Measurements from ENCODE around the gene LCOR. TPM values are rescaled to one million over a fixed set of nuclear protein-coding genes. Genes with fewer than 3 reads are reported as not detected.
"Not testable (repeated sequence)": the region's sequence is repeated elsewhere in the genome, so short reads cannot be mapped to it uniquely, and the experiment has no call there.

LCOR gene
- total RNA-seq, 4 donors from 2014 or later: 61.9 to 133 (median 81.2) TPM

DNA sequence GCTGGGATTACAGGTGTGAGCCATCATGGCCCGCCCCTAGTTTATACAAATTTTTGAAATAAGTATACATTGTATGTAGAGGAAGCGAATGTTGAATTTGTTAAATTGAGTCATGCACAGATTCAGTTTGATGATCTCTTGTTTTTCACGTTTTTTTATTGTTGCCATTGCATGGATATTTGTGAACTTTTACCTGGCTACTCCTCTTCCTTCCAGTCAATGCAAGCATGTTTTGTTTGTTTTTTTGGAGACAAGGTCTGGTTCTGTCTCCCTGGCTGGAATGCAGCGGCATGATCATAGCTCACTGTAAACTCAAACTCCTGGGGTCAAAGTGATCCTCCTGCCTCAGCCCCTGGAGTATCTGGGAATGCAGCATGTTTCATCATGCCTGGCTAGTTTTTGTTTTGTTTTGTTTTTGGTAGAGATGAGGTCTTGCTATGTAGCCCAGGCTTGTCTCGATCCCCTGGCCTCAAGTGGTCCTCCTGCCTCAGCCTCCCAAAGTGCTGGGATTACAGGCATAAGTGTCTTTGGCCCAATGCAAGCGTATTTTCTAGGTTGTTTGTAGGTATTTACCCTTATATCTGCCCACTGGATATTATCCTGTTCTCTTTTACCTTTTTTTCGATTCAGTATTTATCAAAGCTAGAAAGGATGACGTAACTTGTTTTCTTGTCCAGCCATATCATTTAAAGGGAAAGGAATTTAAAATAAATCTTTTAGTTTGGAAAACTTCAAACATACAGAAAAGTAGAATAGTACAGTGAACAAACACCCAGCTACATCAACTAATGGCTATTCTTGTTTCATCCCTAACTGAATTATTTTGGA is 11.0 kb downstream of the LCOR start:
- no peak overlapping the region for H3K4me3 ChIP-seq
- H3K4me1 ChIP-seq: peaks cover 0 to 16% (median 2%) of the 10 kb centered on the region in 4 donors
- no peak for TF ChIP-seq POLR2A (IDR thresholded peaks at IDR 0.05)
- TF ChIP-seq, protein P1, sequence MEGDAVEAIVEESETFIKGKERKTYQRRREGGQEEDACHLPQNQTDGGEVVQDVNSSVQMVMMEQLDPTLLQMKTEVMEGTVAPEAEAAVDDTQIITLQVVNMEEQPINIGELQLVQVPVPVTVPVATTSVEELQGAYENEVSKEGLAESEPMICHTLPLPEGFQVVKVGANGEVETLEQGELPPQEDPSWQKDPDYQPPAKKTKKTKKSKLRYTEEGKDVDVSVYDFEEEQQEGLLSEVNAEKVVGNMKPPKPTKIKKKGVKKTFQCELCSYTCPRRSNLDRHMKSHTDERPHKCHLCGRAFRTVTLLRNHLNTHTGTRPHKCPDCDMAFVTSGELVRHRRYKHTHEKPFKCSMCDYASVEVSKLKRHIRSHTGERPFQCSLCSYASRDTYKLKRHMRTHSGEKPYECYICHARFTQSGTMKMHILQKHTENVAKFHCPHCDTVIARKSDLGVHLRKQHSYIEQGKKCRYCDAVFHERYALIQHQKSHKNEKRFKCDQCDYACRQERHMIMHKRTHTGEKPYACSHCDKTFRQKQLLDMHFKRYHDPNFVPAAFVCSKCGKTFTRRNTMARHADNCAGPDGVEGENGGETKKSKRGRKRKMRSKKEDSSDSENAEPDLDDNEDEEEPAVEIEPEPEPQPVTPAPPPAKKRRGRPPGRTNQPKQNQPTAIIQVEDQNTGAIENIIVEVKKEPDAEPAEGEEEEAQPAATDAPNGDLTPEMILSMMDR (IDR thresholded peaks at IDR 0.05): no peak
- H3K27ac ChIP-seq: no peak overlapping the region
- H3K27me3 ChIP-seq: no peaks in the 10 kb centered on the region
- H3K9me3 ChIP-seq: no peaks in the 10 kb centered on the region
- DNase-seq: no peak
- H3K36me3 ChIP-seq: no peaks in the 10 kb centered on the region

DNA sequence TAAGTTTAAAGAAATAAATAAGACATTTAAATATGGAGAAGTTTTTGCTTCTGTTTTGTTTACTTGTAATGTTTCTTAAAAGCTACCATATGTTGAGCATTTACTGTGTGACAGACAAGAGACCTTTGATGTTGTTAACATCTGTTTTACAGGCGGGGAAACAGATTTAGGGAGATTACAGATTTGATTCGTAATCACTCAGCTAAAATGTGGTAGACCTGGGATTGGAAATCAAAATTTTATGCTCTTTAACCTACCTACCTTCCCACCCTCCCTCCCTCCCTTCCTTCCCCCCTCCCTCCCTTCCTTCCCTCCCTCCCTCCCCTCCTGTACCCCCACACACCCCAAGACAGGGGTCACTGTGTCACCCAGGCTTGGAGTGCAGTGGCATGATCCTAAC is 11.7 kb downstream of the LCOR start:
- Histone ChIP-seq H3K9me3 (no peaks in the 10 kb centered on the region), H3K27ac (no peak overlapping the region), H3K4me1 (peaks cover 0 to 16% (median 0%) of the 10 kb centered on the region in 4 donors), H3K36me3 (no peaks in the 10 kb centered on the region), H3K27me3 (no peaks in the 10 kb centered on the region), H3K4me3 (no peak overlapping the region)
- TF ChIP-seq, protein P1 (IDR thresholded peaks at IDR 0.05): no peak
- no peak for TF ChIP-seq POLR2A (IDR thresholded peaks at IDR 0.05)
- no peak for DNase-seq

DNA sequence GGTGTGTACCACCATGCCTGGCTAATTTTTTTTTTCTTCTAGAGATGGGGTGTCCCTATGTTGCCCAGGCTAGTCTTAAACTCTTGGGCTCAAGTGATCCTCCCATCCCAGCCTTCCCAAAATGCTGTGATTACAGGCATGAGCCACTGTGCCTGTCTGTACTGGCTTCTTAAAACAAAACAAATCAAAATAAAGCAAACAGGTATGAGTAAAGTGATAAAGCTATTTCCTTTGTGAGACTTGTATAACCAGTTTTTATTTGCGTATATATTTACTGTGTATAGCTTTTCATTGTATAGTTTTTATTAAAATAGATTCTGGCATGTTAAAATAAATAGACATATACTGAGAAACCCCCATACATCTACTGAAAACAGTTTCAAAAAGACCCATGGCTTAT is 14.3 kb downstream of the LCOR start:
- H3K4me1 ChIP-seq: peaks cover 0 to under 1% (median 0%) of the 10 kb centered on the region in 4 donors

DNA sequence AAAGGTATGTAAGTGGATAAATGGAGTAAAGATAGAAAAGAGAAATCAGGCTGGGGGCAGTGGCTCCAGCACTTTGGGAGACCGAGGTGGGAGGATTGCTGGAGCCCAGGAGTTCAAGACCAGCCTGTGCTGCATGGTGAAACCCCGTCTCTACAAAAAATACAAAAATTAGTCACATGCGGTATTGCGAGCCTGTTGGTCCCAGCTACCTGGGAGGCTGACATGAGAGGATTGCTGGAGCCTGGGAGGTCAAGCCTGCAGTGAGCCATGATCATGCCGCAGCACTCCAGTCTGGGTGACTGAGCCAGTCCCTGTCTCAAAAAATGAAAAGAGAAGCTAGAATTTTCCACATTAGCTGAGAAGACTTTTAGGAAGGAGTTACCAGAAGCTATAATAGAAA is 14.8 kb downstream of the LCOR start:
- DNase-seq: no peak
- TF ChIP-seq, protein P1 (IDR thresholded peaks at IDR 0.05): no peak
- no peak for TF ChIP-seq POLR2A (IDR thresholded peaks at IDR 0.05)
- H3K9me3 ChIP-seq: no peaks in the 10 kb centered on the region
- no peak overlapping the region for H3K4me3 ChIP-seq
- no peaks in the 10 kb centered on the region for H3K4me1 ChIP-seq
- H3K27me3 ChIP-seq: no peaks in the 10 kb centered on the region
- no peak overlapping the region for H3K27ac ChIP-seq
- H3K36me3 ChIP-seq: peaks cover 0 to 3% (median 0%) of the 10 kb centered on the region in 3 donors

More for the DNA sequence above, 14.3 kb downstream of the LCOR start:
- Histone ChIP-seq H3K27ac (no peak overlapping the region), H3K27me3 (no peaks in the 10 kb centered on the region), H3K9me3 (no peaks in the 10 kb centered on the region), H3K4me3 (no peak overlapping the region), H3K36me3 (peaks cover 0 to 3% (median 0%) of the 10 kb centered on the region in 3 donors)
- TF ChIP-seq, protein P1 (IDR thresholded peaks at IDR 0.05): no peak
- TF ChIP-seq POLR2A (IDR thresholded peaks at IDR 0.05): no peak
- no peak for DNase-seq

DNA sequence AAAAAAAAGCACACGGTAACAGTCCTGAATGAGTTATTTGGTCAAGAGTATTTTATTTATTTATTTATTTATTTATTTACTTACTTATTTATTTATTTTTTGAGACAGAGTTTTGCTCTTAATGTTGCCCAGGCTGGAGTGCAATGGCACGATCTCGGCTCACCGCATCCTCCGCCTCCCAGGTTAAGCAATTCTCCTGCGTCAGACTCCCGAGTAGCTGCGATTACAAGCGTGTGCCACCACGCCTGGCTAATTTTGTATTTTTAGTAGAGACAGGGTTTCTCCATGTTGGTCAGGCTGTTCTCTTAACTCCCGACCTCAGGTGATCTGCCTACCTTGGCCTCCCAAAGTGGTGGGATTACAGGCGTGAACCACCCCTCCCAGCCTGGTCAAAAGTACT is 15.3 kb downstream of the LCOR start:
- not testable (repeated sequence) for H3K9me3 ChIP-seq, H3K4me1 ChIP-seq, DNase-seq, H3K27ac ChIP-seq, H3K4me3 ChIP-seq, H3K27me3 ChIP-seq, H3K36me3 ChIP-seq

DNA sequence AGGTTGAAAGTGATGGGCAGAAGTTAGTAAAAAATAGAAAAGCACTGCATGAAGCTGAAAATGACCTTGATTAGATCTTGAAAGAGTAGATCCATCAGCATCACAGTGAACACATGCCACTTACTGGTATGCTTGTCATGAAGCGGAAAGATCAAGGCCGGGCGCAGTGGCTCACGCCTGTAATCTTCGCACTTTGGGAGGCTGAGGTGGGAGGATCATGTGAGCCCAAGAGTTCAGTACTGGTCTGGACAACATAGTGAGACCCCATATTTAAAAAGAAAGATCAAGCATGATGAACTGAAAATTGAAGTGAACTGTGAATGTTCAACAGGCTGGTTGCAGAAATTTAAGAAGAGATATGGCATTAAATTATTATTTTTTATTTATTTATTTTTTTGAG is 18.0 kb downstream of the LCOR start:
- H3K4me1 ChIP-seq: no peaks in the 10 kb centered on the region
- no peak for TF ChIP-seq POLR2A (IDR thresholded peaks at IDR 0.05)
- TF ChIP-seq, protein P1 (IDR thresholded peaks at IDR 0.05): no peak
- H3K27me3 ChIP-seq: no peaks in the 10 kb centered on the region
- H3K9me3 ChIP-seq: no peaks in the 10 kb centered on the region
- no peak overlapping the region for H3K27ac ChIP-seq
- no peak overlapping the region for H3K4me3 ChIP-seq
- DNase-seq: no peak
- peaks cover 0 to 3% (median 0%) of the 10 kb centered on the region in 3 donors for H3K36me3 ChIP-seq

All from Peyer's patch (tissue), 4 donors.